UCSD-AML1 (cell line): ENCODE results near the gene FBL.

Experiments
- DNase-seq: peaks from one replicate; lab custom pipeline; 2025; ENCODE audit not compliant: unreplicated experiment; lab: John Stamatoyannopoulos, UW

FBL gene

GRCh38 chr19:39843919-39844793 is 2.0 kb downstream of the FBL start:
- no peak for DNase-seq

DNA sequence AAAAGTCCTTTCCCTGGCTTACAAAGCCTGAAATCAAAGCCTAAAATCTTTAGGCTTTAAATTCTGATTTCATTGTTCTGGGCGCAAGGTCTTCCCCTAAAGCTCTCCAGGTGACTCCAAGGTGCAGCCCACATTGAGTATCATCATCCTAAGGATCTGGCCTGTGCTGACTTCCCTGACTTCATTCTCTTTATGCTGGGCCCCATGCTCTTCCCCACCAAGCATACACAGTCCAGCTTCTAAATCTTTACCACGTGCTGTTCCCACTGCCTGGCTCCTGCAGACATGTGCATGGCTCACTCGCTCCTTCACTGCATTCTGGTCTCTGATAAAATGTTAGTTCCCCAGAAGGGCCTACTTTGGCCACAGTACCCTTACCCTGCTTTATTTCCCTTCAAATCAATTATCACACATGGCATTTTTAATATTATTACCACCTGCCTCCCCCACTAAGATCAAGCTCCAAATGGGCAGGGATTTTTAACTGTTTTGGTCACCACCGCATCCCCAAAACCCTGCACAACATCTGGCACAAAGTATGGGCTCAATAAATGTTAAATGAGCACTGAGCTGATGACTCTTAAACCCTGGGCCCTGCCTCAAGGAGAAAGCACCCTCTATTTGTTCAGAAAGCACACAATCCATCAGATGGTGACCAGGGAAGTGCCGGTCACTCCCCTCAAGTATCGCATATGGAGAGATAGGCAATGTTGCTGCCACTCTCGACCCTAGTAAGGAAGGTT is 3.3 kb downstream of the FBL start:
- no peak for DNase-seq

GRCh38 chr19:39841041-39841440 is 5.1 kb downstream of the FBL start:
- no peak for DNase-seq

DNA sequence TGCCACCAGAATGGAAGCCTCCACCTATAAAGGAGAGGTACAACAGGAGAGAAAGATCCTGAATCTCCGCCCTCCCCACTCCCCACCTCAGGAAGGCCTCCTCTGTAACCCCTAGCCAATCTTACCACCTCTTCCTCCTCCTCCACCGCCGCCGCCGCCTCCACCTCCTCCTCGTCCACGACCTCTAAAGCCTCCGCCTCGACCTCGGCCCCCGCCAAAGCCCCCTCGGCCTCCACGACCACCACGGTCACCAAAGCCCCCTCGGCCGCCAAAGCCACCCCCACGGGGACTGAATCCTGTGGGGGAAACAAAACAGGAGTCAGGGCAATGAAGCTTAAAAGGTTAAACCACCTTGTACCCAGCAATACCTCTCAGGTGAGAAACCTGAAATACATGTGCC is 5.7 kb downstream of the FBL start:
- no peak for DNase-seq

DNA sequence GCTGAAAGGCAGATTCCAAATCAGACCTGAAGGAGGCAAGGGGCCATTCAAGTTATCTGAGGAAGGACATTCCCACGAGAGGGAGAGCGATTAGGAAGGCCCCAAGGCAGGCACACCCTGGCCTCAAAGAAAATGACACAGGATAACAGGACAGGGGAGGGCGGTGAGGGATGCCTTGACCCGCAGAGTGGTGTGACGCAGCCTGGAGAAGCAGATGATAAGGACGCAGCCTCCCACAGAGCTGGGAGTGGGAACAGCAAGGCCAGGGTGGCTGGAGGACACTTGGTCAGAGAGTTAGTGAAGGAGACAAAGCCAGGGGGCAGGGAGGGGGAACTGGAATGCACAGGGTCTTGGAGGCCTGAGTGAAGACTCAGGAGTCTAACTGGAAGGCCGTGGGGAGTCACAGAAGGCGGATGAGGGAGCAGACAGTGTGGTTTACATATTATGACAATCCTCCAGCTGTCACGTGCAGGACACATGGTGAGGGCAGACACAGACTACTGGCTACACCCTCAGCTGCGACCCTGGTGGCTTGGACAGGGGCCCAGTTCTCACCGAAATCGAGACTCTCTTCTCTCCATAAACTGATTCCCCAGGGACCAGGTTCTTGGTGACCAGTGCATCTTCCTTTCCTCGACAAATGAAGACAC is 6.4 kb downstream of the FBL start:
- DNase-seq, result no peak

DNA sequence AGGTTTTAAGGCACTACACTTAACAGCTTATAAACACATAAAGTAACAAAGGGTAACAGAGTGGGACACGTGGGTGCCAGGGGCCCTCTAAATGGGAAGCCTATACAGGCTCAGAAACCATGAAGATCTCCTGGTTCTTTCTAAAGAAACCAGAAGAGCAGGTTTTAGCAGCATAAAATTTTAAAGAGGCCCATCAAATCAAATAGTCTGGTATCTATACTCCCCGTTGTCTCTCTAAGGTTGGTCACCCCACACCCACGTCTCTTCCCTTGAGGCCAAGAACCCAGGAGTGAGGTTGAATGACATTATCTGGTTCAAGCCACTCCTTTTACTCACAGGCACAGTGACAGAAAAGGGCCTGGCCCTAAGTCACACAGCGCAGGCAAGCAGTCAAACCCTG is 7.6 kb downstream of the FBL start:
- no peak for DNase-seq

- no peak for DNase-seq
Measured at GRCh38 chr19:39837978-39838377, 8.2 kb downstream of the FBL start.

- DNase-seq, result no peak
Measured at GRCh38 chr19:39834287-39834841, 11.8 kb downstream of the FBL start.

DNA sequence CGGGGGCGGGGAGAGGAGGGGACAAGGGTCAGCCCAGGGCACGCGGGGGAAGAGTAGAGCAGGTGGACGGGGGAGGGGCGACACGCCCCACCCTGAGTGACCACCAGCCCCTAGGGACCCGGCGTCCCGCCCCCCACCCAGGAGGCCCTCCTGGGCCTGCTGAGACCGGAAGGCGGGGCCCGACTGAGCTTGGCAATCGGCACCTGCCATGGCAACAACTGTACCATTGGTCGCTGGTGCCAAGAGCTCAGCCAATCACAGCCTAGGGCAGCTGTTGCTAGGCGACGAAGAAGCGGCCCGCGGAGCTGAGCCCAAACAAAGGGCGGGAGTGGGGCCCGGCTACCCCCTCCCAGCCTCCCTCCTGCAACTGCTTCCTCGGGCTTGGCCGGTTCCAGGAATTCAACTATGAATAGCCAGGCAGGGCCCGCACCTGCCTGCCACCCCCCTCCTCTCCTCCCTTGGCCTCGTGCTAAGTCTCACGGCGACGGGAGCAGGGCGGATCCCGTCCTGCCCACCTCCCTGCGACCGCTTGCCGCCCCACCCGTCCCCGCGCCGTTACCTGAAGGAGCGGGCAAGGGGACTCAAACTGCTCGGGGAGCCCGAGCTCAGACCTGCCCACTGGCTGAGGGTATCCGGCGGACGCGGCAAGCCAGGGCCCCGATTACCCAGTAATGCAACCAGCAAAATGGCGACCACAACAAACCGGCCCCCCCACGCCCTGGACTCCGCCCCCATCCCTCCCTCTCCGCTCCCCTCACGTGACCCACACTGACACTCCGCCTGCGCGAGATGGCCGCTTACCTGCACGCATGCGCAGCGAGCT is 12.5 kb downstream of the FBL start, which contains the start of gene DYRK1B:
Gene DYRK1B, minus strand, starts transcription at position 699 of the 823 bp plus-strand sequence. CDS start 2,295 bp downstream, outside the sequence.
- no peak for DNase-seq

- no peak for DNase-seq
Measured at GRCh38 chr19:39833160-39833463, 13.1 kb downstream of the FBL start.

GRCh38 chr19:39832341-39833083 is 13.7 kb downstream of the FBL start:
- no peak for DNase-seq

GRCh38 chr19:39831679-39832078 is 14.5 kb downstream of the FBL start:
- DNase-seq, result no peak

DNA sequence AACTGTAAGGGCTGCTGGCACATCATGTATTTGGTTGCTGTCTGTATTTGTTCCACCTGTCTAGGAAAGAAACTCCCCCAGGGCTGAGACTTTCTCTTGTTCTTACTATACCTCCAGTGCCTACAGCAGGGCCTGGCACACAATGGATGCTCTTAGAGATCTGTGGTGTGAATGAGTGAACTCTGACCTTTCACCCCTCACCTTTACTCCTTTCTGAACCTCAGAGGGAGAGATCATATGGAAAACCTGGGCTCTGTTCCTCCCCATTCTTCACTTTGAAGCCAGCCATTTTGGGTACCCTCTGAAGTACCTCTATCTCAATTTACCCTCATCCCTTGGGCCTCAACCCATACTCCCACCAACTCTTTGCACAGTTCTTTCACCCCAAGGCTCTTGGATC is 15.3 kb downstream of the FBL start:
- DNase-seq, result no peak

GRCh38 chr19:39830406-39830805 is 15.8 kb downstream of the FBL start:
- DNase-seq, result no peak

- DNase-seq, result no peak
Measured at GRCh38 chr19:39829702-39830275, 16.4 kb downstream of the FBL start.

- no peak for DNase-seq
Measured at GRCh38 chr19:39828654-39829032, 17.5 kb downstream of the FBL start.

GRCh38 chr19:39828015-39828653 is 18.0 kb downstream of the FBL start:
- no peak for DNase-seq

DNA sequence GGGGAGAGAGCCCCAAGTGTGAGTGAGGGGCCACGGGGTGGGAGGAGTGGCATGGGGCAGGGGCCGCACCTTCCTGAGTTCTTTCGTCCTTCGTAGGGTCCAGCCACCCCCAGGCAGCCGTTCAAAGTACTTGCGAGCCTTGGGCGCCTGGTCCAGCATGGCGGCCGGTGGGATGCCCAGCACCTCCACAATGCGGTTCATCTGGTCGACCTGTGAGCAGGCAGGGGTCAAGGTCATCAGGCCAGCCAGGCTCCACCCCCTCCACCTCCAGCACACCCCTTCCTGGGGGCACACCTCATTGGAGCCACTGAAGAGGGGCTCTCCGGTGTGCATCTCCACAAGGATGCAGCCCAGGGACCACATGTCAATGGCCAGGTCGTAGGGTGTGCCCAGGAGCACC is 19.0 kb downstream of the FBL start:
- no peak for DNase-seq

GRCh38 chr19:39826311-39826945 is 19.8 kb downstream of the FBL start:
- no peak for DNase-seq
